ENCODE results near the gene TMTC2.

DNA sequence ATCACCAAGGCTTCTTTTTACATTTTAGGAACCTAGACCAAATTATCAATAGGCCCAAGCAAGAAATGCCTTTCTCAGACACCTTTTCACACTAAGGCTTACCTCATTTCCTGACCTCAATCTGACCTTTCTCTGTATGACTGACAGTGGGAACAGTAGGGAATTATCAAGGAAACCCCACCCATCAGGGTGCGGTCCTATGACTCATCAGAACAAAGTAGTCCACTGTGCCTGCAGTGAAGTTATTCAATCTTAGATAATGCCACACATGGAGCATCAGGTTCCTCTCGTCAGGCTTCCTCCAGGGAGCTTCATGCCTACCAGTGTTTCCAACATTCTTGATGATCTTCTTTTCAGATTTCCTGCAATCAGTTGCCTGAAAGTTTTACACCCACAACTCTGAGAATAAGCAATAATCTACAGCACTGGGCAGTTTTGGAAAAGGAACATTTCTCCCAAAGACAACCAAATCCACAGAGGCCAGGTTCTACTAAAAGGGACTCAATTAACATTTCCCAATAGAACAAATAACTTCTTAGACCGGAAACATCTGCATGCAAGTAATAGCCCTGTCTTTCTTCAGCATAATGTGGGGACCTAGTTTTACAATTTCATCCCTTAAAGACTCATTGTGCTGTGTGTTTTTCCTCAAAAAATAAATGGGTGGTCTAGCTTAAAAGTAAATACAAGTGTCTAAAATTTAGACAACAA lies 35.9 kb upstream of the TMTC2 start:
- TF ChIP-seq, protein P1, sequence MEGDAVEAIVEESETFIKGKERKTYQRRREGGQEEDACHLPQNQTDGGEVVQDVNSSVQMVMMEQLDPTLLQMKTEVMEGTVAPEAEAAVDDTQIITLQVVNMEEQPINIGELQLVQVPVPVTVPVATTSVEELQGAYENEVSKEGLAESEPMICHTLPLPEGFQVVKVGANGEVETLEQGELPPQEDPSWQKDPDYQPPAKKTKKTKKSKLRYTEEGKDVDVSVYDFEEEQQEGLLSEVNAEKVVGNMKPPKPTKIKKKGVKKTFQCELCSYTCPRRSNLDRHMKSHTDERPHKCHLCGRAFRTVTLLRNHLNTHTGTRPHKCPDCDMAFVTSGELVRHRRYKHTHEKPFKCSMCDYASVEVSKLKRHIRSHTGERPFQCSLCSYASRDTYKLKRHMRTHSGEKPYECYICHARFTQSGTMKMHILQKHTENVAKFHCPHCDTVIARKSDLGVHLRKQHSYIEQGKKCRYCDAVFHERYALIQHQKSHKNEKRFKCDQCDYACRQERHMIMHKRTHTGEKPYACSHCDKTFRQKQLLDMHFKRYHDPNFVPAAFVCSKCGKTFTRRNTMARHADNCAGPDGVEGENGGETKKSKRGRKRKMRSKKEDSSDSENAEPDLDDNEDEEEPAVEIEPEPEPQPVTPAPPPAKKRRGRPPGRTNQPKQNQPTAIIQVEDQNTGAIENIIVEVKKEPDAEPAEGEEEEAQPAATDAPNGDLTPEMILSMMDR (IDR thresholded peaks at IDR 0.05), result no peak
- TF ChIP-seq EZH2 (IDR thresholded peaks at IDR 0.05; ENCODE audit: borderline replicate concordance, insufficient read depth, low read depth, low read length, poor library complexity, severe bottlenecking), result no peak

Data from B cell (primary cell).